H1 (cell line): Measurements from ENCODE around the gene CMSS1. TPM values are rescaled to one million over a fixed set of nuclear protein-coding genes. Genes with fewer than 3 reads are reported as not detected.

Source experiments
- CTCF ChIA-PET: fragments of 300-600 bp; sonication (Branson Sonifier 250); formaldehyde crosslinking; loops from one replicate; lab custom pipeline; 2021; ENCODE audit not compliant: partially characterized antibody; lab: Charles Lee
- POLR2A ChIA-PET: fragments of 300-600 bp; sonication (Branson Sonifier 250); formaldehyde crosslinking; loops from one replicate; lab custom pipeline; 2021; ENCODE audit warnings: inconsistent platforms; ENCODE audit not compliant: partially characterized antibody; lab: Charles Lee
- DNase-seq, 2 experiments: peaks; one replicate each; pipeline versions ENCODE4 v3.0.0 to v3.0.0-alpha.2; 2010 to 2022; ENCODE audit warnings: low spot score in 2 of 2, low read depth in 1 of 2, mixed read lengths in 1 of 2
- FAIRE-seq: peaks from 2 replicates; lab custom pipeline; 2011; peaks lifted over from hg19 to GRCh38; lab: Jason Lieb, UNC
- H2AFZ ChIP-seq: 2 replicates; pipeline ENCODE4 v1.8.1; 2012; ENCODE audit warnings: low read length, inconsistent platforms
- H2AK5ac ChIP-seq: 2 replicates; pipeline ENCODE4 v1.6.1; 2013; ENCODE audit warnings: low read depth, low read length
- H2BK120ac ChIP-seq: replicated peaks from 2 replicates; pipeline ENCODE3; 2013; ENCODE audit warnings: low read depth, low read length, inconsistent platforms
- H2BK12ac ChIP-seq: 2 replicates; pipeline ENCODE4 v1.6.1; 2013; ENCODE audit warnings: low read depth, low read length
- H2BK15ac ChIP-seq: 2 replicates; pipeline ENCODE4 v1.6.1; 2013; ENCODE audit warnings: low read length
- H2BK20ac ChIP-seq: 2 replicates; pipeline ENCODE4 v1.6.1; 2013; ENCODE audit warnings: low read length
- H2BK5ac ChIP-seq: 2 replicates; pipeline ENCODE4 v1.6.1; 2013; ENCODE audit warnings: low read depth, low read length
- H3K14ac ChIP-seq: 2 replicates; pipeline ENCODE4 v1.6.1; 2013; ENCODE audit warnings: inconsistent platforms; ENCODE audit not compliant: insufficient read length
- H3K18ac ChIP-seq: 2 replicates; pipeline ENCODE4 v1.6.1; 2013; ENCODE audit warnings: low read length; ENCODE audit errors: extremely low read depth
- H3K23ac ChIP-seq: 2 replicates; pipeline ENCODE4 v1.6.1; 2013; ENCODE audit warnings: inconsistent platforms; ENCODE audit not compliant: insufficient read length
- H3K23me2 ChIP-seq: 2 replicates; pipeline ENCODE4 v1.6.1; 2013; ENCODE audit warnings: low read depth, low read length
- H3K27ac ChIP-seq: 2 replicates; pipeline ENCODE4 v1.6.1; 2011; ENCODE audit warnings: low read depth, low read length, inconsistent platforms
- H3K27me3 ChIP-seq, 4 experiments: replicated peaks in 1 of 4; 1 replicate in 1 of 4; 2 replicates in 3 of 4; pipeline versions ENCODE4 v1.6.1 to v1.8.1; 2011 to 2013; ENCODE audit warnings: low read length in 3 of 4, mild to moderate bottlenecking in 3 of 4, inconsistent platforms in 2 of 4, mixed read lengths in 2 of 4, moderate library complexity in 1 of 4; ENCODE audit not compliant: control insufficient read depth in 3 of 4, insufficient read depth in 3 of 4; ENCODE audit errors: extremely low read depth in 1 of 4
- H3K36me3 ChIP-seq, 4 experiments: 2 replicates each; pipeline versions ENCODE4 v1.6.1 to v1.8.1; 2011 to 2013; ENCODE audit warnings: mild to moderate bottlenecking in 4 of 4, low read length in 3 of 4, moderate library complexity in 2 of 4, control low read depth in 1 of 4, inconsistent platforms in 1 of 4; ENCODE audit not compliant: insufficient read depth in 4 of 4, control insufficient read depth in 2 of 4
- H3K4ac ChIP-seq: replicated peaks from 2 replicates; pipeline ENCODE3; 2013; ENCODE audit warnings: low read length, low read depth, mixed read lengths, inconsistent platforms; ENCODE audit not compliant: insufficient read length
- H3K4me1 ChIP-seq, 4 experiments: replicated peaks in 1 of 4; 1 replicate in 1 of 4; 2 replicates in 3 of 4; pipeline versions ENCODE4 v1.6.1 to v1.8.1; 2011 to 2013; ENCODE audit warnings: low read length in 3 of 4, inconsistent platforms in 2 of 4, mixed read lengths in 1 of 4; ENCODE audit not compliant: insufficient read depth in 4 of 4, control insufficient read depth in 3 of 4
- H3K4me2 ChIP-seq, 2 experiments: 2 replicates each; pipeline versions ENCODE4 v1.6.1 to v1.8.1; 2011 to 2013; ENCODE audit warnings: low read depth in 2 of 2, low read length in 2 of 2, control low read depth in 1 of 2, inconsistent platforms in 1 of 2, mild to moderate bottlenecking in 1 of 2; ENCODE audit not compliant: insufficient read depth in 1 of 2
- H3K4me3 ChIP-seq, 4 experiments: fragments of 200-600, 300-600 bp in 1 of 4; sonication (generic), shearing (Covaris generic), sonication (Bioruptor Twin) in 1 of 4; 2 replicates each; pipeline versions ENCODE4 v1.5.1 to v1.8.1; 2011 to 2016; ENCODE audit warnings: low read length in 4 of 4, low read depth in 3 of 4, control low read depth in 2 of 4, inconsistent platforms in 2 of 4, mild to moderate bottlenecking in 2 of 4, mixed read lengths in 1 of 4, moderate library complexity in 1 of 4; ENCODE audit not compliant: insufficient read depth in 2 of 4; ENCODE audit errors: extremely low read depth in 1 of 4
- H3K56ac ChIP-seq: replicated peaks from 2 replicates; pipeline ENCODE3; 2013; ENCODE audit warnings: low read depth, mild to moderate bottlenecking, mixed read lengths, low read length, inconsistent platforms; ENCODE audit not compliant: insufficient read length
- H3K79me1 ChIP-seq: 2 replicates; pipeline ENCODE4 v1.6.1; 2013; ENCODE audit warnings: low read depth, low read length, control low read depth
- H3K79me2 ChIP-seq, 2 experiments: 2 replicates each; pipeline versions ENCODE4 v1.6.1 to v1.8.1; 2012 to 2013; ENCODE audit warnings: low read length in 2 of 2, mild to moderate bottlenecking in 2 of 2, inconsistent platforms in 1 of 2; ENCODE audit not compliant: insufficient read depth in 2 of 2, control insufficient read depth in 1 of 2
- H3K9ac ChIP-seq, 4 experiments: replicated peaks in 1 of 4; 1 replicate in 1 of 4; 2 replicates in 3 of 4; pipeline versions ENCODE4 v1.6.1 to v1.8.1; 2011 to 2013; ENCODE audit warnings: low read depth in 3 of 4, low read length in 3 of 4, control low read depth in 2 of 4, mild to moderate bottlenecking in 2 of 4, moderate library complexity in 2 of 4, inconsistent platforms in 1 of 4; ENCODE audit errors: extremely low read depth in 1 of 4
- H3K9me3 ChIP-seq, 2 experiments: 2 replicates each; pipeline versions ENCODE4 v1.6.1 to v1.8.1; 2012 to 2013; ENCODE audit warnings: mild to moderate bottlenecking in 2 of 2, moderate library complexity in 2 of 2, control low read depth in 1 of 2, inconsistent platforms in 1 of 2, low read depth in 1 of 2, low read length in 1 of 2, mixed read lengths in 1 of 2; ENCODE audit not compliant: insufficient read depth in 2 of 2
- H4K20me1 ChIP-seq, 2 experiments: replicated peaks in 1 of 2; 2 replicates each; pipeline versions ENCODE3 to v1.8.1; 2011 to 2013; ENCODE audit warnings: inconsistent platforms in 2 of 2, low read length in 2 of 2, mild to moderate bottlenecking in 1 of 2; ENCODE audit not compliant: insufficient read depth in 2 of 2, control insufficient read depth in 1 of 2
- H4K5ac ChIP-seq: 2 replicates; pipeline ENCODE4 v1.6.1; 2013; ENCODE audit warnings: low read length, low read depth, mixed read lengths, inconsistent platforms; ENCODE audit not compliant: insufficient read length
- H4K8ac ChIP-seq: 2 replicates; pipeline ENCODE4 v1.8.0; 2013; ENCODE audit warnings: mild to moderate bottlenecking, moderate library complexity, low read length, inconsistent platforms; ENCODE audit not compliant: insufficient read depth; ENCODE audit errors: extremely low read depth
- H4K91ac ChIP-seq: replicated peaks from 2 replicates; pipeline ENCODE3; 2013; ENCODE audit warnings: low read length, mixed read lengths, inconsistent platforms; ENCODE audit not compliant: insufficient read length
- WGBS, 2 experiments: shearing (Covaris generic) in 1 of 2; methylation state at CpG; one replicate each; pipeline versions ENCODE4 v1.1.6 to v1.1.7; 2013 to 2015; ENCODE audit warnings: low lambda C conversion rate in 2 of 2, mixed read lengths in 2 of 2, inconsistent platforms in 1 of 2, low coverage in 1 of 2, missing lambda C conversion rate in 1 of 2; ENCODE audit not compliant: insufficient replicate concordance in 2 of 2, insufficient coverage in 1 of 2, insufficient read length in 1 of 2; ENCODE audit errors: extremely low coverage in 1 of 2, missing lambda C conversion rate in 1 of 2; 5-methylcytosine and 5-hydroxymethylcytosine counted together
- polyA plus RNA-seq, 7 experiments: library from polyadenylated mRNA; depleted of rRNA in 3 of 7; stranded (reverse) in 5 of 7; unstranded in 2 of 7; fragments of >200 nt in 5 of 7; fragments of 200-250 nt in 2 of 7; gene quantifications; 1 replicate in 5 of 7; 2 replicates in 1 of 7; 4 replicates in 1 of 7; pipeline versions ENCODE4 v1.2.1 to v1.2.3, GENCODE V29; 2011 to 2013; ENCODE audit warnings: missing spikeins in 2 of 7, mixed read lengths in 2 of 7
- total RNA-seq: library from RNA; stranded (reverse); fragmentation: NEBNext Ultra II Directional; extraction: Animal tissue kit (Norgen Biotek cat#: 25700); gene quantifications from 2 replicates; pipeline ENCODE4 v1.2.1, GENCODE V29; 2021

Gene CMSS1
- total and polyA plus RNA-seq, 2 of the 8 experiments (the other 6 are each of a cell fraction or from before 2014, with no cell fraction given): 15.2 to 75.1 TPM

DNA sequence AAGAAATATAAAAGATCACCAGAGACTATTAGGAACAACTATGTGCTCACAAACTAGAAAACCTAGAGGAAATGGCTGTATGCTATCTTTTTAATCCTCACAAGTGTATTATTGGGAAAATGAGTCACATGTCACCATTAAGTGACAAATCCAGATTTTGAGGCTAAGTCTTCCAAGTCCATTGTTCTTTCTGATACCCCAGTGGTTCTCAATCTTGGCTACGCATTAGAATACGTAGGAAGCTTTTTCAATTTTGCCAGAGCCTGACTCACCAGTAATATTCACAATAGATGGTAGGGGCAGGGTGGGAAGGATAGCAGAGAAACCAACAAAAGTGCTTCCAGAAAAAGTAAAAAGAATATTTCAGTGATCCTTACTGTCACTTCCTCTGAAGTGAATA is 179.6 kb downstream of the CMSS1 start:
- Histone ChIP-seq H3K27ac (no peak overlapping the region), H3K23ac (no peak overlapping the region), H3K14ac (no peak overlapping the region), H4K5ac (no peak overlapping the region), H4K8ac (no peak overlapping the region), H3K4me2 (no peak overlapping the region), H3K36me3 (no peaks in the 10 kb centered on the region), H4K91ac (no peak overlapping the region), H2BK5ac (no peak overlapping the region), H3K27me3 (no peaks in the 10 kb centered on the region), H3K79me1 (no peaks in the 10 kb centered on the region), H2BK12ac (no peak overlapping the region), H2BK120ac (no peak overlapping the region), H2BK15ac (no peak overlapping the region), H3K4me3 (no peak overlapping the region), H3K9me3 (peaks cover 7% of the 10 kb centered on the region in 2 experiments; a peak in 3 of 4 replicates), H3K9ac (no peak overlapping the region), H3K18ac (no peak overlapping the region), H2BK20ac (no peak overlapping the region), H3K79me2 (peaks cover 0 to 5% of the 10 kb centered on the region in 2 experiments; a peak in 1 of 4 replicates), H2AFZ (no peak overlapping the region), H4K20me1 (no peaks in the 10 kb centered on the region), H3K4ac (no peak overlapping the region), H3K23me2 (no peaks in the 10 kb centered on the region), H3K56ac (no peak overlapping the region), H2AK5ac (no peak overlapping the region), H3K4me1 (no peaks in the 10 kb centered on the region)
- no peak for FAIRE-seq
- CTCF ChIA-PET: interaction anchor here (0.8 kb wide), 1 partner anchor 10 kb away, joined by 3 read pairs; no protein-coding TSS in a partner anchor
- DNase-seq: no peak
- POLR2A ChIA-PET: no interaction called here
- WGBS, 2 experiments: 92% methylated on average over 2 of the region's 2 CpGs; no CpG with 5 or more reads in 1 of the 2 experiments
